Erythroblast (primary cell): ENCODE results near the gene DNAJC6.
"Not testable (repeated sequence)": the region's sequence is repeated elsewhere in the genome, so short reads cannot be mapped to it uniquely, and the experiment has no call there.

Source experiments
- GATA1 ChIP-seq: IDR thresholded peaks from 2 replicates; pipeline ENCODE4 v1.6.1; 2011; ENCODE audit warnings: low read depth, mild to moderate bottlenecking, control low read depth, low read length, moderate library complexity
- POLR2A ChIP-seq: IDR thresholded peaks from 2 replicates; pipeline ENCODE4 v1.6.1; 2011; ENCODE audit warnings: mild to moderate bottlenecking, low read length

- not testable (repeated sequence) for TF ChIP-seq POLR2A, GATA1
Measured at GRCh38 chr1:65455678-65456077, 146.3 kb downstream of the DNAJC6 start.
